Measurements from ENCODE around the gene ADGRF4. TPM values are rescaled to one million over a fixed set of nuclear protein-coding genes. Genes with fewer than 3 reads are reported as not detected.

Gene ADGRF4
- total RNA-seq, 1 donor from 2014 or later = 2.6 TPM

- H3K27me3 Mint-ChIP-seq = no peaks in the 10 kb centered on the region
These were observed 30.6 kb downstream of the ADGRF4 start for GRCh38 chr6:47729019-47729418.

GRCh38 chr6:47729457-47729856 is 31.1 kb downstream of the ADGRF4 start:
- no peaks in the 10 kb centered on the region for H3K36me3 Mint-ChIP-seq (ENCODE audit: insufficient read depth)
- no peaks in the 10 kb centered on the region for H3K27me3 Mint-ChIP-seq
- no peak for DNase-seq (ENCODE audit: low spot score, unreplicated experiment)
- no peak overlapping the region for H3K4me3 Mint-ChIP-seq (ENCODE audit: low read depth)
- peaks cover 3% of the 10 kb centered on the region for H3K9me3 Mint-ChIP-seq (ENCODE audit: low read depth)
- no peaks in the 10 kb centered on the region for H3K4me1 Mint-ChIP-seq (ENCODE audit: low read depth)
- no peak overlapping the region for H3K27ac Mint-ChIP-seq
- TF ChIP-seq, protein P1, sequence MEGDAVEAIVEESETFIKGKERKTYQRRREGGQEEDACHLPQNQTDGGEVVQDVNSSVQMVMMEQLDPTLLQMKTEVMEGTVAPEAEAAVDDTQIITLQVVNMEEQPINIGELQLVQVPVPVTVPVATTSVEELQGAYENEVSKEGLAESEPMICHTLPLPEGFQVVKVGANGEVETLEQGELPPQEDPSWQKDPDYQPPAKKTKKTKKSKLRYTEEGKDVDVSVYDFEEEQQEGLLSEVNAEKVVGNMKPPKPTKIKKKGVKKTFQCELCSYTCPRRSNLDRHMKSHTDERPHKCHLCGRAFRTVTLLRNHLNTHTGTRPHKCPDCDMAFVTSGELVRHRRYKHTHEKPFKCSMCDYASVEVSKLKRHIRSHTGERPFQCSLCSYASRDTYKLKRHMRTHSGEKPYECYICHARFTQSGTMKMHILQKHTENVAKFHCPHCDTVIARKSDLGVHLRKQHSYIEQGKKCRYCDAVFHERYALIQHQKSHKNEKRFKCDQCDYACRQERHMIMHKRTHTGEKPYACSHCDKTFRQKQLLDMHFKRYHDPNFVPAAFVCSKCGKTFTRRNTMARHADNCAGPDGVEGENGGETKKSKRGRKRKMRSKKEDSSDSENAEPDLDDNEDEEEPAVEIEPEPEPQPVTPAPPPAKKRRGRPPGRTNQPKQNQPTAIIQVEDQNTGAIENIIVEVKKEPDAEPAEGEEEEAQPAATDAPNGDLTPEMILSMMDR (IDR thresholded peaks at IDR 0.05; ENCODE audit: unreplicated experiment) = no peak

More at GRCh38 chr6:47729019-47729418, 30.6 kb downstream of the ADGRF4 start:
- DNase-seq (ENCODE audit: low spot score, unreplicated experiment) = no peak
- Mint-ChIP-seq H3K27ac (no peak overlapping the region), H3K9me3 (ENCODE audit: low read depth) (peaks cover 3% of the 10 kb centered on the region), H3K36me3 (ENCODE audit: insufficient read depth) (no peaks in the 10 kb centered on the region), H3K4me3 (ENCODE audit: low read depth) (no peak overlapping the region), H3K4me1 (ENCODE audit: low read depth) (no peaks in the 10 kb centered on the region)
- TF ChIP-seq, protein P1 (IDR thresholded peaks at IDR 0.05; ENCODE audit: unreplicated experiment) = no peak

DNA sequence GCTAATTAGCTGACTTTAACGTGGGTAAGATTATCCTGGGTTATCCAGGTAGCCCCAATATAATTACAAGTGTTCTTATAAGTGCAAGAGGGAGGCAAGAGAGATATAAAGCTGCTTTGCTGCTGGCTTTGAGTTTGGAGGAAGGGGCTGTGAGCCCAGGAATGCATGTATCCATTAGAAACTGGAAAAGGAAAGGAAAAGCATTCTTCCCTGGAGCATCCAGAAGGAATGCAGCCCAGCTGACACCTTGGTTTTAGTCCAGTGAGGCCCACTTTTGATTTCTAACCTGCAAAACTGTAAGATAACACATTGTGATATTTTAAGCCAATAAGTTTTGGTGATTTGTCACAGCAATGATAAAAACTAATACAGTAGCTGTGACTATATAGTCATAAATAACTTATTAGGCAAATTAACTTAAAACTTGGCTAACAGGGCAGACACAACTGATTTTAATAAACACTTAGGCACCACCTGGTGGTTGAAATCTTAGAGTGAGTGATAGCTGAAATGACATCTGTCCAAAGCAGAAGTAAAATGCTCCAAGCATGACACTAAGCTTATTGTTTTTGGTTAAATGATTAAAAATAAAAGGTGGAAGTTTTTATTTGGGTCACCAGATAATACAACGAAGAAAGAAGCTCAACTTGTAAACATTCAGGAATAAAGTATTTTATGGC is 35.6 kb downstream of the ADGRF4 start:
- H3K9me3 Mint-ChIP-seq (ENCODE audit: low read depth) = no peaks in the 10 kb centered on the region
- no peaks in the 10 kb centered on the region for H3K36me3 Mint-ChIP-seq (ENCODE audit: insufficient read depth)
- no peak overlapping the region for H3K27ac Mint-ChIP-seq
- DNase-seq (ENCODE audit: low spot score, unreplicated experiment) = no peak
- H3K4me1 Mint-ChIP-seq (ENCODE audit: low read depth) = no peaks in the 10 kb centered on the region
- TF ChIP-seq, protein P1 (IDR thresholded peaks at IDR 0.05; ENCODE audit: unreplicated experiment) = peak; percentile 46
- no peak overlapping the region for H3K4me3 Mint-ChIP-seq (ENCODE audit: low read depth)
- no peaks in the 10 kb centered on the region for H3K27me3 Mint-ChIP-seq

DNA sequence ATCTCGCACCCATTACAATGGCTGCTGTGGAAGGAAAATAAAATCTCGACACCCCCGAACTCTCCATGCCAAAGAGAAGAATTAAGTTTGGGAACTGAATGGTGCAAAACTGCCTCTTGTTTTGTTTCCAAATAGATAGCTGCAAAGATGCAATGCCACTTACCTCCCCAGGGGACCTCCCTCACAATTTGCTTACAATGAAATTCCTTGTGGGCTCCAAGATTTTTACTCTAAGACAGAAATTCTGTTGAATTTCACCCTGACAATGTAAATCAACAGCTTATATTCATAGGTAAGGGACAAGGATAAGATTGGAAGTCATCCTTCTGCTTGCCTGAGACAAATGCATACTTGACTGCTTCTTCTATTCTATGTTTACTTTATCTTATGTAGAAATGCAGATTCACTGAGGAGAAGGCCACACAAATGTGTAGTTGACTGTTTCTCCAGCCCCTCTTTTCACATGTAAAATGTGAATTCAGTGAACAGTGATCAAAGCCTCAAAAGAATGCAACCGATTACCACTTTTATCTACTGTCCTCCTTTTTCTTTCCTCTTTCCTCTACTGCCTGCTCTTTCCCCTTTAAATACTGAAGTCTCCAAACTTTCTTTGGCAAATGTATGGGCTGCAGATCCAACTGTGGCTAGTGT is 36.6 kb downstream of the ADGRF4 start:
- TF ChIP-seq, protein P1 (IDR thresholded peaks at IDR 0.05; ENCODE audit: unreplicated experiment) = no peak
- H3K36me3 Mint-ChIP-seq (ENCODE audit: insufficient read depth) = no peaks in the 10 kb centered on the region
- H3K27me3 Mint-ChIP-seq = no peaks in the 10 kb centered on the region
- no peaks in the 10 kb centered on the region for H3K9me3 Mint-ChIP-seq (ENCODE audit: low read depth)
- no peak overlapping the region for H3K27ac Mint-ChIP-seq
- DNase-seq (ENCODE audit: low spot score, unreplicated experiment) = no peak
- no peak overlapping the region for H3K4me3 Mint-ChIP-seq (ENCODE audit: low read depth)
- no peaks in the 10 kb centered on the region for H3K4me1 Mint-ChIP-seq (ENCODE audit: low read depth)

GRCh38 chr6:47736083-47736700 is 37.8 kb downstream of the ADGRF4 start:
- no peak for DNase-seq (ENCODE audit: low spot score, unreplicated experiment)
- Mint-ChIP-seq H3K36me3 (ENCODE audit: insufficient read depth) (no peaks in the 10 kb centered on the region), H3K4me3 (ENCODE audit: low read depth) (no peak overlapping the region), H3K27me3 (no peaks in the 10 kb centered on the region), H3K9me3 (ENCODE audit: low read depth) (no peaks in the 10 kb centered on the region), H3K4me1 (ENCODE audit: low read depth) (no peaks in the 10 kb centered on the region), H3K27ac (no peak overlapping the region)
- TF ChIP-seq, protein P1 (IDR thresholded peaks at IDR 0.05; ENCODE audit: unreplicated experiment) = no peak

Measured in progenitor cell of endocrine pancreas (in vitro differentiated cells).